ENCODE measurements around the gene MRPL10.

MRPL10 gene

DNA sequence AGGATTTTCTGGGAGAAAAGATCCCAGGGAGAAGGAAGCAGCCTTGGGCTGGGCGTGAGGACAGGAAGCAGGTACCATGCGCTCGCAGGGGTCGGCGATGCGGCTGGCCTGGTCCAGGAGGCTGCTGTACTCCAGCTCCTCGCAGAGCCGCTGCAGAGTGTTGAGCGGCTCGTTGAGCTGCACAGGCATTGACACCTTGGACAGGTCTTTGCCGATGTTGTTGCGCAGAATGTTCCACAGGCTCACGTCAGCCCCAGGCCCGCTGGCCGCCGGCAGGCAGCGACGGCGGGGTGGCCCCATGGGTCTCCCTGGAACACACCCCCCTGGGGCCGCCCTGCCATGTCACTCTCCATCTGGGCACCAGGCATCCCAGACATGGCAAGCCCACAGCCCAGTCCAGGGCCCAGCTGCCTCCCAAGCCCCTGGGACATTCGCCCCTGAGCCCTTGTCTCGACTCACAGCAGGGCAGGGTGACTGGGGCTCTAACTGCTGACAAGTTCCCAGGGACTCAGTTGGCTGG, 17.8 kb downstream of the MRPL10 start:
- DNase-seq (ENCODE audit: low spot score), result no peak

DNA sequence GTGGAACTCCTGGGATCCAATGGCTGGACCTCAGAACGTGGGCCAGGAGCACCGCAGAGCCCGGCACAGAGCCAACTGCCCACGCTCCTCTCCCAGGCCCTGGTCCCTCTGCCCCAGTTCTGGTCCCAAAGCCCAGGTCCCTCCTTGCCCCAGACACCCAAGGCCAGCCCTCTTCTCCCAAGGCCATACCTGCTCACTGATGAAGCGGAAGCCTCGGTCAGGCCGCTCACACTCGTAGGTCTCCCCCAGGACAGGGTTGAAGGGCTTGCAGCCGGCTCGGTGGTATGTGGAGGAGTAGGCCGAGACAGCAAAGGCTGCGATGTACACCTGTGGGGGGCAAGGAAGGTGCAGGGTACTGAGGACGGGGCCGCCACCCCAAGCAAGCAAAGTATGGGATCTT, 18.3 kb downstream of the MRPL10 start:
- DNase-seq (ENCODE audit: low spot score), result no peak

DNA sequence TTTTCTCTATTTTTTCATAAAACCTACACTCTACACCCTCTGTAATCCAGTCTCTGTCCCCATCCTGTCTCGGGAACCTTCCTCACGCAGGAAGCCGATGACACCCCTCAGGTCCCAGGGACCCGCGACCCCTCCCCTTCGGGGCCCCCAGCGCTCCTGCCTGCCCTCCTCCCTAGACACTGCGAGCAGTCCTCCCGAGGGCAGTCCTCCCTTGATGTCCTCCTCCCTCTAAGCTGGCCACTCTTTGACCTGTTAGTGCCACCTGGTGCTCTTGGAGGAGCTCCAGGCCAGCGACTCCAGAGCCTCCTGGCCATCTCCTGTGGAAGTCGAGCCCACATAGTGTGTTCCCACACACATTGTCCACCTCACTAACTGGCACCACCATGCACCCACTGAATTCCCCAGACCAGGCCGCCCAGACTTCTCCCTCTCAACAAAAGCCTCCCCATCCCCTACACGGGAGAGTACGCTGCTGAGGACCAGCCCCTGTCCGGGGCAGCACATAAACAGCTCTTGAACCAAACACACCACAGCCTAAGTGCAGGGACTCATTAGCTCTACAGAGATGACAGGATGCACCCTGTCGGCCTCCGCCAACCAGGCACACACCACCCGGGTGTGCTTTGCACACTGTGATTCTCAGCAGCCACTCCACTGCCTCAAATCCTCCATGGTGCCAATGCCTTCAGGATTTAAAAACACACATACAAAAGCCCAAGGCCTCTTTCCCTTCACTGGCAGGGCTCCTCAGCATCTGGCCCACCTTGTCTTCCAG, 19.0 kb downstream of the MRPL10 start:
- DNase-seq (ENCODE audit: low spot score), result no peak

DNA sequence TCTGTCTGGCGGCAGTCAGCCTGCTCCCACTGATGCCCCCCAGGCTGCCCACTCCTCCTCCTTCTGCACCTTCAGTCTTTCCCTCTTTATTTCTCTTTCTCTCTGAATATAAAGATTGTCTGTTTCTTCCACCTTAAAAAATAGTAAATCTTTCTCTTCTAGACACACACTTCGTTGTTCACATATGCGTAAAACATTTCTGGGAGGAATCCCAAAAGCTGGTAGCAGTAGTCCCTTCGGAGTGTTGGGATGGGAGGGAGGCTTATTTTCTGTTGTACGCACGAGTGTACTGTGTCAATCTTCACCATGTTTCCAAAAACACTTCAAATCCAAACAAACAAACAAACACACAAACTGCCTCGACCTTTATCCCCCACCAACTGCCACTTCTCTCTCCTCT, 19.6 kb downstream of the MRPL10 start:
- DNase-seq (ENCODE audit: low spot score), result no peak

DNA sequence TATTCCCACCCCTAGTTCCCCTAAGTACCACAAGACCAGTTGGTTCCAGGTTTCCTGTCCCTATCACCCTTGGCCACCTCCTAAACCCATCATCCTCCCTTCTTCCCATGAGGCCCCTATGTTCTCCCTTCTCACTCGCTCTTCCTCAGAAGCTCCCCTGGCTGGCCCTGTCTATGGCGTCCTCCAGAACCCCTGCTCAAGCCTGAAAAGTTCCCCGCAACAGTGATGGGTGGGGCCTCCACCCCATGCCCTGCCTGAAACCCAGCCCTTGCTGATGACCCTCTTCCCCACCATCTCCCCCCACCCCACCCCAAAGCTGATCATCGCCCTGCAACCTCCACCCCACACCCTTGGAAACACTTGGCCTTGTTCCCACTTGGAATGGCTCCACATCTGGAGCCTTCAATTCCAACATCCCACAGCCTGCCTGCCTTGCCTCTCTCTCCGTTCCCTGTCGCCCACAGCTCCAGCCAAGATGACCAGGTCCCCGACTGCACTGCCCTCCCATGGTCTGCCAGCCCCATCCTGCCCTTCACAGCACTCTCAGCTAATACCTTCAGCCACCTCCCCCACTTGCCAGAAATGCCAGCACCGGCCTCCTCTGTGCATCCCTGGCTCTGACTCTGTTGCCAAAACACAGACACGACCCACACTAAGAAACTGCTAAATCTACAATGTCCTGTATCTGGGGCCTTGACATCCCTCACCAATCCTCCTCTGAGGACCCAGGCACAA, 20.3 kb downstream of the MRPL10 start:
- DNase-seq (ENCODE audit: low spot score), result no peak

DNA sequence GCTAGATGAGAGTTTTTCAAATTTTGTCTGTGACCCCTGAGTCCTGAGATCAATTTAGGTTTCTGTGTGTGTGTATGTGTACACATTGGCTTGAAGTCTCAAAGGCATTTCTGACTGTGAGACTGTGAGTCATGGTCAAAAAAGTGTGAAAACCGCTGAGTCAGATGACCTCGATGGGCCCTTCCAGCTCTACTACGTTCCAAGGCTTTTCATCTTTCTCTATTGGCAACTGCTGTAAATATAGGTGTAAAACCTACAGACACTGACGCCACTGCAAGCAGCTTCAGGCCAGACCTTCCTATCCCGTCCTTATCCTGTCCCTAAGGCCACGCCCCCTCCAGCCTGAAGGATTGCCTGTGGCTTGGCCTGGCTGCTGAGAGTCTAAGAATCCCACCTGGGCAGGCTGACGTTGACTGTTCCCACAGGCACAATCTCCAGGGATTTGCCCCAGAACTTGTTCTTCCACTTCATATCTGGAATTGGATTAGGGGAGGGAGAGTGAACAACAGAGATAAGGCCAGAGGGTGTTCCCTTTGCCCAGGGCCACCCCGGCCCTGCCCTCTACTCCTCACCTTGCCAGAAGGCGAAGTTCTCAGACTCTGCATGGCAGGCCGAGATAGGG, 21.0 kb downstream of the MRPL10 start:
- DNase-seq (ENCODE audit: low spot score), result peak; percentile 94

DNA sequence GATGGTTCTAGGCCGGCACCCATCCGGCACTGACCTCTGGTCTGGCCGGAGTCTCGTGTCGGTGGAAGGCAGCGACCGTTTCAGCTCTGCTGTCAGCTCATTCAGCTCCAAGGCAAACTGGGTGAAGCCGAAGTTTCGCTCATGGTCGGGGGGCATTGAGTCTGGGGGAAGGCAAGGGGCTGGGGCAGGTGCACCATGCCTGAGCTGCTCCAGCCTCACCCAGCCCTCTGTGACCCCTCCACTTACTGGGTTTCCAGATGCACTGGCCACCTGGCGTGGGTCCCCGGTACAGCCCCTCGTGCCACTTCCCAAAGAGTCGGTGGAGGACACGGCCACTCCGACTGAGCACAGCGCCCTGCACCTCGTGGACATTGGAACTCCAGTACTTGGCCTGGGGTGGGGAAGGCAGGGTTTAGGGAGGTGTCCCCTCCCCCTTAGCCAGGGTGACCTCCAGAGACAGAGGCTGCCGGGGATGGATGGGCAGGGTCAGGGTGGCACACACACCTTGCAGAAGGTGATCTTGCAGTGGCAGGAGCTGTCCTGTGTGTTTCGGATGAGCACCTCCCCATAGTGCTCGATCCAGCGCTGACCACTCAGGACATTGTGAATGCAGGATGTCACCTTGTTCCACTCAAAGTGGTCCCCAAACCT, 22.4 kb downstream of the MRPL10 start:
- DNase-seq (ENCODE audit: low spot score), result no peak

DNA sequence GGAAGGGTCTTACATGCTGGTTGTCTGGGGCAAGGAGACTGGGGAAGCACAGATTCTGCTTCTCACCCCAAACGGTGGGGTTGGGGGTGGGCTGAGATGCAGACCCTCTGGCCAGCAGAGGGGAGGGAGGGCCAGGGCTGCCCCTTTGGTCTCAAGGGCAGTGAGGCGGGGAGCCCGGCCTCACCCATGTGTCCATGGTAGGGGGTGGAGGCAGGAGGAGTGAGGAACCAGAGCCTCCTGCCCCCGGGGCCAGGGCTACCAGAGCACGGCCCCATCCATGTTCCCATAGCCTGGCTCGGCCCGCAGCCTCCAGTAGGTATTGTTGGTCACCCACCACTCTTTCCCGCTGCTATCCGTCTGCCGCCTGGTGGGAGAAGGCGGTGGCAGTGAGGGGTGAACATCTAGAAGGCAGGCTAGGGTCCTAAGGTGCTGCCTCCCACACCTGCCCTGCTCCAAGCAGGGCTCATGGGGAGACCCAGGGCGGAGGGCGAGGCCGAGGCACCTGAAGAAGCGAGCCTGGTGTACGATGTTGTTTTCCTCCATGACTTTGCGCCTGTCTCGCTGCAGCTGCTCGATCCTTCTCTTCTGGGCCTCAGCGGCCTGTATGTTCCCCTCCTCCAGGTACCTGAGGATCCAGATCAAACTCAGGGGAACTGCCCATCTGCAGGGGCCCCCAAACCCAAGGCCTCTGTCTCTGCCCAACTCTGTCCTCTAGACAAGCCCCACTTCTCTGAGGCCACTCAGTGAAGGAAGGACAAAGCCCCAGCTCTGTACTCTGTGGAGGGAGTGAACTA, 23.1 kb downstream of the MRPL10 start:
- no peak for DNase-seq (ENCODE audit: low spot score)

DNA sequence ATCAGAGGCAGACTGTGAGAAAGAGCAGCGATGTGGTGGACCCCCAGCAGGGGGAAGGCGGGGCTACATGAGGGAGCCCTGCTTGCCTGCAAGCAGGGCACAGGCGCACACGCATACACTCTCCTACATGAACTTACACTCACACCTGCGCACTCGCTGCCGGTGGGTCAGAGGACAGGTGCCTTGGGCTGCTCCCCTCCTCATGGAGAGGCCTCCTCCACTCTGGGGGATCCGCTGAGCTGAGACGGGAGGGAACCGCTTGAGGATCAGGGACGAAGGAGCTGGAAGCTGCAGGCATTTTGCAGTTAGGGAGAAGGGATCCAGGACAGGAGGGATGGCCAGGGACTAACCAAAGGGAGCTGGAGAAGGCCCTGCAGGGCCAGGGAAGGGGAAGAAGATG, 23.9 kb downstream of the MRPL10 start:
- DNase-seq (ENCODE audit: low spot score), result no peak

DNA sequence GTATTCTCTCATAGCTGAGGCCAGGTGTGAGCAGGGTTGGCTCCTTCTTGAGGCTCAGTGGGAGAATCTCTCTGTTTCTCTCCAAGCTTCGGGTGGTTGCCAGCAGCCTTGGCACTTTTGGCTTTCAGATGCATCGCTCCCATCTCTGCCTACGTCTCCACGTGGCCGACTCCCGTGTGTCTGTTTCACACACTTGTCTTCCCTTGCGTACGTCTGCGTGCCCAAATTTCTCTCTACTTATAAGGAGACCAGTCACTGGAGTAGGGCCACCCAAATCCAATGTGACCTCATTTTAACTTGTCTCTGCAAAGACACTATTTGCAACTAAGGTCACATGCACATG, 24.5 kb downstream of the MRPL10 start:
- DNase-seq (ENCODE audit: low spot score), result no peak

DNA sequence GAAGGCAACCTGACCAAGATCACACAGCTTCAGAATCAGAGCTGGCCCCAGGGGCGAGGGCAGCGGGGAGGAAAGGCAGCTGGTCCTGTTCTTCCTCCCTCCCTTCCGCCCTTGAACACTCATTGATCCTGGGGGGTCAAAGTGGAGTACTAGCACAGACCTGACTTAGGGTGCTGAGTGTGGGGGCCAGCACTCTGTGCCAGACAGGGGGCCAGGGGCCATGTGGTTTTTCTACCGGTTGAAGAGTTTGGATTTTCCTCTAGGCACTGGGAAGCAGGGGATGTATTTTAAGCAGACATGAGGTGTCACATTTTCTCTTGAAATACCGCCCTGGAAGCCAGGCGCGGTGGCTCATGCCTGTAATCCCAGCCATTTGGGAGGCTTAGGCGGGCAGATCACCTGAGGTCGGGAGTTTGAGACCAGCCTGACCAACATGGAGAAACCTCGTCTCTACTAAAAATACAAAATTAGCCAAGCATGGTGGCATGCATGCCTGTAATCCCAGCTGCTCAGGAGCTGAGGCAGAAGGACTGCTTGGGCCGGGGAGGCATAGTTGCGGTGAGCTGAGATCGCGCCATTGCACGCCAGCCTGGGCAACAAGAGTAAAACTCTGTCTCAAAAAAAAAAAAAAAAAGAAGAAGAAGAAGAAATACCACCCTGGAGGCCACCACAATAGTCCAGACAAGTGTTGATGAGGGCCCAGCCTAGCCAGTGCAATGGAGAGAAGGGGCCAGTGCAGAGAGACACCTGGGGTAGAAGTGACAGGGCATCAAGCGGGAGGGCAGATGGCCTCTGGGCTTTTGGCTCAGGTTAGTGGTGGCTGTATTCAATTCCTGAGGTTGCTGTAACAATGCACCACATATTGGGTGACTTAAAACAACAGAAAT, 25.1 kb downstream of the MRPL10 start:
- no peak for DNase-seq (ENCODE audit: low spot score)

DNA sequence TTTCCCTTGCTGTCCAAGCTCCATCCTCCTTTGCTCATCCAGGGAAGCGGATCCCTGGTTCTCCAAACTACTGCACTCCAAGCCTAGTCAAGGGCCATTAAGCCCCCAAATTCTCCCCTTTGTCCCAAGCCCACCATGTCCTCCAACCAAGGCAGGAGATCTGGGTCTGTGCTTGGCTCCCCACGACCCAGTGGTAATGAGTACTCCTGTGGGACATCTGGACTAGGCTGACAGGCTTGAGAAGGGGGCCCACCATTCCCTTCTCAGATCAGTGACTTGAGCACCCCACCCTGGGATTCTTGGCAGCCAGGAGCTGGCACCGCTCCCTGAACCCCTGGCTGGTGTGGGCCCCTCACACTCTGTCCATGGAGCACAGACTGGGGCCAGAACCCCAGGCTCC, 26.9 kb downstream of the MRPL10 start:
- DNase-seq (ENCODE audit: low spot score), result no peak

DNA sequence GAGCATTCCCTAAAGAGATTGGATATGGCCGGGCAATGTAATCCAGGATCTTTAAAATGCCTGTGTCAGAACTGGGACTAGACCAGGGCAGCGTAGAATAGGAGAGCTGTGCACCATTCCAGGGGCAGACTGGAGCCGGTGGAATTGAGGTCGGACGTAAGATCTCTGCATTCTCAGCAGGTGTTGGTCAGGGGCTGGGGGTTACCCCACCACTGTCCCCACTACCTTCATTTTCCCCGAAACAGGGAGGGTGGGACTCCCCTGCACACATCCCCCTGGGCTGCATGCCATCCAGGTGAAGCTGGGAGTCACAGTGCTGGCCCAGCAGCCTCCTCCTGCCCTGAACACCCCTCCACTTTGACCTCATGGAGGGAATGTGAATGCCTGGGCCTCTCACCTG, 27.6 kb downstream of the MRPL10 start:
- no peak for DNase-seq (ENCODE audit: low spot score)

DNA sequence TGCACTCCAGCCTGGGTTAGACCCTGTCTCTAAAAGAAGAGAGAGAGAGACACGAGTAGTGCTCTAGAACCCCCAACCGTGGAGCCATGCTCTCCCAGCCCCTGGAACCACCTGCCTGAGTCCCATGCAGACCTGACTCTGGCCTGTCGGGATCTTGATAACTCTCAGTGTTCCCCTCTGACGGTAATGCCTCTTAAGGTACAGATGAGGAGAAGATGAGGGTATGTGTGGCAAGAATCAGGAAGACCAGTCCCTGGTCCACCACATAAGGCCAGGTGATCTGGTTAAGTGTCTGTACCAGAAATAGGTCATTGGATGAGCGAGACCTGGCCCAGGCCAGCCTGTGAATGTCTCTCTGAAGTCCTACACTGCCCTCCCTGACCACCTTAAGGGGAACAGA, 28.1 kb downstream of the MRPL10 start:
- DNase-seq (ENCODE audit: low spot score), result no peak

DNA sequence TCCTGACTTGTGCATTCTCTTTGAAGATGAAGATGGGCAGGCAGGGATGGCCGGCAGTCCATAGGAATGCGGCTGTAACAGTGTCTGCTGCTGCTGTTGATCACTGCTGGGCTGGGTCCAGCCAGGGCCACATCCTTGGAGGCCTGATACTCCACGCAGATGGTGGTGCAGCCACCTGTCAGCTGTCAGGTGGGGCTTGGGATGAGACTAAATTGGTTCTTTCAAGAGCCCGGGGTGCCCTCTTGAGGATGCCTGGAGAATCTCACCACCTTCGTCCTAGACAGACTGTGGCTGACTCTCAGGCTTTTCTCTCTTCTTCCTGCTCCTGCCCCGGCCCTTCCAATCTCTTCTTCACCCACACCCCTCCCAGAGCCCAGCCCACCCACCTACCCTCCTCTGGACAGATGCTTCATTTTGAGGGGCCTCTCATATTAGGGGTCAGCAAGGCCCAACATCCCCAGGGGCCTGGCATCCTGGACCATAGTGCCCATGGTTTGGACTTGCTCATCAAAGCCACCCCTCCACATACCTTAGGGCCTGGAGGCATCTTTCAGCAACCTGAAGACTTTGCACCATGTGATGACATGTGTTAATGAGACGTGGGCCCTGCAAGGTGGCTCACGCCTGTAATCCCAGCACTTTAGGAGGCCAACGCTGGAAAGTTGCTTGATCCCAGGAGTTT, 28.9 kb downstream of the MRPL10 start:
- peak; percentile 81 for DNase-seq (ENCODE audit: low spot score)

DNA sequence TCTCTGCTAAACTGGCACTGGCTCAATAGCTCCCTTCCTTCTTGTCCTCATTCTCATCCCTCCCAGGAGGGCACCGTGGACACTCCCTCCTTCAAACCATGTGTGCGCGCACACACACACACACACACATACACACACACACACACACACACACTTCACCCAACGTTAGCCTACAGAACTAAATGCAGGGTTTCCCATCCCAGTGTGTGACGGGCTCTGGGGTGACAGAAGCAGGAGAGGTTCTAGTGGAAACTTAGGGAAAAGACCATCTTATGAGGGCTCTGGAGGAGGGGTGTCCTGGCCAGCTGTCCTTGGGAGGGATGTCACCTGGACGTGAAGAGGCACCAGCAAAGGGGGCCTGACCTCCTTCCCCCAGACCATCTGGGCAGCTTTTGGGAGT, 29.4 kb downstream of the MRPL10 start:
- no peak for DNase-seq (ENCODE audit: low spot score)

DNA sequence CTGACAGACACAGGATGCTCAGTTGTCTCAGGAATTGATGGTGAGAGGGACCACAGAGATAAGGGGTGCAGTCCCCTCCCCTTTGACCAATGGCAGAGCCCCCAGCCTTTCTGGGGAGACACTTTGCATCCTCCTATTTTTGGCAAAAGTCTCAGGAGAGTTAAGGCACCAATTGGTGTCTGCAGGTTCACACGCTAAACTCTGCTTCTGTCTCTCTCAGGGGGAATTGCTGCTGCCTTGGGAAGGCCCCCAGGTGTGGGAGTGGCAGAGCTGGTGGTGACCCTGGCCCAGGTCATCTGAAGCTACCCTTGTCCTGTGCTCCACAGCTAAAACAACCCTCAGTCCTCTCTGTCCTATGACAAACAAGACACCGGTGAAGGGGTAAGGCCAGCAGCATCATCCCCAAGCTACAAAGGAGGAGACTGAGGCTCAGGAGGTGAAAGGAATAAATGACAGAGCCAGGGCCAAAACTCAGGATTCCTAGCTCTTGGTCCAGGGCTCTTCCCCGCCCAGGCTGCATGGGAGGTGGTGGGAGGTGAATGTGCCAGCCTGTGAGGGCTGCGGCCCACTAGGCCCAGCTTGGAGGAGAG, 30.1 kb downstream of the MRPL10 start:
- no peak for DNase-seq (ENCODE audit: low spot score)

DNA sequence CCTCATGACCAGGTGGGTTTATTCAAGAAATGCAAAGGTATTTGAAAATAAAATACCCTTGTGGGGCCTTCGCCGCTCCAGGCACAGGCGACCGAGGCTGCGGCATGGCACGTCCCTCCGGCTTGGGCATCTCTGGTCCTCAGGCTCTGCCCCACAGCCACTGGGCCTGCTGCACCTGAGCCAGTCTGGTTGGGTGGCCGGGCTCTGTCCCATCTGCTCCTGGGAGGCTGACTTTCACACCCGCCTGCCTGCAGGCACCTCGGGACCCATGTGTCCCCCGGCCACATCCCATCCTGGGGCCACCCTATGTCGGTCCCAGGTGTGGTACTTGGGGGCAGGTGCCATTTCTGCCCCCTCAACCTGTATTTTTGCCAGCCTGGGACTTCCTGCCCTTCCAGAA, 30.7 kb downstream of the MRPL10 start:
- DNase-seq (ENCODE audit: low spot score), result no peak

DNA sequence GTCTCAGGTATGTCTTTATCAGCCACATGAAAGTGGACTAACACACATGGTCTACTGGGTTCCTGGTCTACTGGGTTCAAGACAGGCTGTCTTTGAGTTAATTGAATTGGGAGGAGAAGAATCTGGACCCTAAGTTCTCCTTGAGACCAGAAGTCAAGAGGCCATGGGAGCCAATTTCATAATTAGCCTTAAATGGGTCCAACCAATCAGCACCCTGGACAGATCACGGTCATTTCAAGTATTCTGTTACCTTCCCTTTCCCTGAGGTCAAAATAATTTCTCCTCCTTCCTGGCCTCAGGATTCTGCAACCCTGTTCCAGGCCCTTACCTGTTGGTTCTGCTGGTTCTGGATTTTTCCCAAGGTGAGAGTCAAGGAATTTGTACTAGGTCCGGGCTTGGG, 33.5 kb downstream of the MRPL10 start:
- no peak for DNase-seq (ENCODE audit: low spot score)

DNA sequence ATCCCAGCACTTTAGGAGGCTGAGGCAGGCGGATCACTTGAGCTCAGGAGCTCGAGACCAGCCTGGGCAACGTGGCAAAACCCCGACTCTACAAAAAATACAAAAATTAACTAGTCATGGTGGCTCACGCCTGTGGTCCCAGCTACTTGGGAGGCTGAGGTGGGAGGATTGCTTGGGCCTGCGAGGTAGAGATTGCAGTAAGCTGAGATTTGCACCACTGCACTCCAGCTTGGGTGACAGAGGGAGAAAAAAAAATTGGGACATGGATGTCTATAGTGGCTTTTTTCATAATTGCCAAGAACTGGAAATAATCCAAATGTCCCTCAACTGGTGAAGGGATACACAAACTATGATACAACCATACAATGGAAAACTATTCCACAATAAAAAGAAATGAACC, 38.4 kb downstream of the MRPL10 start:
- DNase-seq (ENCODE audit: low spot score), result no peak
